Stimulated activated CD4-positive, alpha-beta T cell treated with anti-CD3 and anti-CD28 coated beads, Interleukin-2, amount 100 ng/mL, for 4 hours (primary cell): Measurements from ENCODE around the gene ZNF365.
A peak's percentile ranks its signal among the peaks of the same experiment; 100 is the strongest.

ENCODE experiments used
- DNase-seq: peaks from one replicate; pipeline ENCODE4 v3.0.0-alpha.2; 2020; ENCODE audit warnings: low read depth

Gene ZNF365

DNA sequence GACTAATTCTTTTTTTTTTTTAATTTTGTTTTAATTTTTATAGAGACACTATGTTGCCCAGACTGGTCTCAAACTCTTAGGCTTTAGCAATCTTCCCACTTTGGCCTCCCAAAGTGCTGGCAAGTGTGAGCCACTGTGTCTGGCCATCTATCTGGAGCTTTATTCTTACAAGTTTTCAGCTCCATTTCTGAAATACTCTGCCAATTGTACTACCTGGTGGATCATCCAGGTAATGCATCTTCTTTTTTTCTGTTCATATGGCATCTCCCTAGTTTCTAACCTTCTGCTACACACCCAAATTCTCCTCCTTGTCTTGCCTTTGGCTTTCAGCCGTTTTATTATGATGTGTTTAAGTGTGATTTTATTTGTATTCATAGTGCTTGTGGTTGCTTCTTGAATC lies 40.2 kb downstream of the ZNF365 start:
- DNase-seq: no peak

DNA sequence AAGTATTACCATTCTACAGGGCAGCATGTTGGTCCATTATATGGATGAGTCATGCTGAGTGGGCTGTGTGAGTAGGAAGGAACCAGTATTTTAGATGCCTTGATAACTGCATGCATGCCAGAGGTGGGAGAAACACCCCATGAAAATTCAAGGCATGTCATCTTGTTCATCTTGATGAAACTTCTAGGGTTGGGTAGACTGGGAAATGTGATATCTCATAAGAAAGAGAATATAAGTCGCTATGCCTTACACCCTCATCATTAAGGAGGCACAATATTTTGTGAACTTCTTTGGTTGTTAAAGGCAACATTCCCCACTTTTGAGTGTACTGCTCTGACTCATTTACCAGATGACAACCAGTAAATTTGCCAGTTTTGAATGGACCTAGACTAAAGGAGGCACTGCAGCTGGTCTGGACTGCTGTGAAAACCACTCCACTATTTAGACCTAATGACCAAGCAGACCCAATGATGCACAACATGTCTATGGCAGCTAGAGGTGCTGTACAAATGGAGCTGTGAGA lies 48.0 kb downstream of the ZNF365 start:
- no peak for DNase-seq

DNA sequence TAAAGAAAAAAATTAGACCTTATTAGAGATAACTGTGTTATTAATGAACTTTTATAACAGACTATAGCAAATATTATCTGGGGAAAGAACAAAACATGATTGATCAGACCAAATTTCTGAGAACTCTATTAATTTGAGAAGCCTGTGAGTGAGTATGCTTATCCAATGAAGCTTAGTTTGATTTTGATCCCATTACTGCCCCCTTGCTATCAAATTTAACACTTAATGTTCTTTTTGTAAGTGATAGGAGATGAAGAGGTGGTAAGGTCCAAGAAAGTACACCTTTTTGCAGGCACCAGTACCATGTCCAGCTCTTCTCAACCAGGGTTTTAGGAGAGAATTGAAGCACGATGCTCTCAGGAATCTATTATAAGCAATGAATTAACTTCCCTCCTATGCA lies 49.9 kb downstream of the ZNF365 start:
- DNase-seq: no peak

GRCh38 chr10:62426086-62426485 lies 51.9 kb downstream of the ZNF365 start:
- peak; percentile 1 for DNase-seq

GRCh38 chr10:62426600-62426999 lies 52.4 kb downstream of the ZNF365 start:
- no peak for DNase-seq

DNA sequence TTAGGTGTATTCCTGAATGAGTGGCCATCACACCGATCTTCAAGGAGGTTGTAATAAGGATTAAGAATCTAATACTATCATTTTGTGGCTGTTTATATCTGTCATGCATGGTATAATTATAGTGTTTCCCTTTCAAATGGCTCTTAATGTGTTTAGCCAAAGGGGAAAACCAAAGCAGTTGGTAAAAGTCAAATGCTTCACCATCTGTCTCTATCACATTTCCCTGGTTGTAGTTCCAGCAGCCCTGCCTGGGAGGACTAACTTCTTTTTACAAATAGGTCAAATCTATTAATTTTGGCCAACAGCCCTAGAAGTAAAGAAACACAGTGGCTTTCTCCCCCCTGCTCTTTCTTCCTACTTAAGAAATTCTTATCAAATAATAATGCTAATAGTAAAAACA lies 56.7 kb downstream of the ZNF365 start:
- no peak for DNase-seq

GRCh38 chr10:62433181-62433692 lies 59.1 kb downstream of the ZNF365 start:
- DNase-seq: peak; percentile 62

DNA sequence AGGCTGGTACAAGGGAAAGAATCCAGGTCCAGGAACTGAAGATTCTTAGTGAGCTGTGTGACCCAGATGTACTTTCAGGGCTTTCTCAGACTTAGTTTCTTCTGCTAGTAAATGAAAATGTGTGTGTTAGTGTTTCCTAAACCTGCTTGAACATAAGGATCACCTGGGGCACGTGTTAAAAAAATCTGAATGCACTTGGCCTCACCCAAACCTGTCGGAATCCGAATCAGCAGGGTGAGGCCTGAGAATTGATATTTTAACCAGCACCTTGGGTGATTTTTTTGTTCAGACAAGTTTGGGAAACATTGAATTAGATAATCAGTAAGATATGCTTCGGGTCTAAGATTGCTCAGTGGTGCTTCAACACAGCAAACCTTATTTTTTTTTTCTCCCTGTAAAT lies 59.7 kb downstream of the ZNF365 start:
- no peak for DNase-seq

- DNase-seq: no peak
Observed at GRCh38 chr10:62437696-62438095, 63.5 kb downstream of the ZNF365 start.

DNA sequence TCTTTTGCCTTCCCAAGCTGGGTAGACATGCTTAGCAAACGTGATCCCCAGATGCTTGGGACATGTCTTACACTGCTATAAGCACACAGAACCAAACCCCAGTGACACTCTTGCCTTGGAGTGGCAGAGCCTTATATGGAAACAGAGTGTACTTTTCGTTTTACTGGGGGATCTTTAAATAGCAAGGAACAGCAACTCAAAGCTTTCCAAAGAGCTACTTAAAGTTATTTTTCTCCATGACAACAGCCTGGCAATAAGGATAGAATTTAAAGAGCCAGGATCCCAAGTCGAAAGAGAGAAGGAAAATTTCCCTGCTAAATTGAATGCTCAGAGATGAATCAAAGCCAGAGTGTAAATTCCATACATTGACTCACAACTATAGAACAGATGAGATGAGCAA lies 67.8 kb downstream of the ZNF365 start:
- no peak for DNase-seq

GRCh38 chr10:62442894-62443669 lies 68.9 kb downstream of the ZNF365 start:
- DNase-seq: no peak

DNA sequence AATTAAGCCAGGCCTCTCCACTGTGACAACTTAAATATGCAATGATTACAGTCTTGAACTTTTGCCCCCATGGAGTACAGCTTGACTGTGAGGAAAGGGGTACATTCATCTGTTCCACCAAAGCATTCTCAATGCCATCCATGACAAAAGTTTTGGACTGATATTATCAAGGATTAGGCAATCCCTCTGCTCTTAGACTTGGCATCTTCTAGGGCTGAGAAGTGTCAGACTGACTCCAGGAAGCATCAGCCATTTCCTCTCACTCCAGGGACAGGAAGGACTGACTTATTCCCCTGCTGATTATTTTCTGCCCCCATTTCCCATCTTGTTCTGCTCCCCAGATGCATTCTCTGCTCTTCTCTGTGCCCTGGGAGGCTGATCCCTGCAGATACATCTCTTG lies 69.7 kb downstream of the ZNF365 start:
- DNase-seq: no peak

GRCh38 chr10:62446627-62447026 lies 72.5 kb downstream of the ZNF365 start:
- DNase-seq: no peak

DNA sequence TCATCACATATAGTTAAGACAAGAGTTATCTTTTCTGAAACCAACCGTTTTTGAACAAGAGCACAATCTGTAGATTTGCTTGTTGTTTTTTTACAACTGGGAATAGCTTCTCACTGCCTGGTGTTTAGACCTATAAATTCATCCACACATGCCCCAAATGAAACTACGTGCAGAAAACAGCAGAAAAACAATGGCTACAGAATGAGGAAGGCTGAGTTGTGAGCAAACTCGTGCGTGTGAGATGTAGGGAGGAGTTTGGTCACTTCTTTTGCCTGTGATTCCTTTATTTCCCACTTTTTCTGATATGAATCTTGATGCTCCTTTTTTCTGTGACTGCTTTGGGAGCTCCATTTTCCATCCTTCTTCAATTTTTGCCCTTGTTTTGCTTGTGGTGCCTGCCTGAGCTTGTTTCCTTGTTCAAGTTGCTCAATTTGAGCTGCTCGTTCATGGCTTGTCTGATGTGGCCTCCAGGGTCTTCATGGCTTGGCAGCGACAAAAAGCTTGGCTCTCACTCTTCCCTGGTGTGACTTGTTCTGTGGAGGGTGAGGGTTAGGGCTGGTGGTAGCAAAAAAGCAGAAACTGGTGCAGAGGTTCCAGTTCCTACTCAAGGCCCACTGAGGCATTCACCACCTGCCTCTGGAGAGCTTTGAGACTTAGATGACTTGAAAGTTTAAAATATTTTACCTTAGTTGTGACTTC lies 76.9 kb downstream of the ZNF365 start:
- DNase-seq: no peak

GRCh38 chr10:62451611-62451975 lies 77.4 kb downstream of the ZNF365 start:
- DNase-seq: no peak
